K562 (cell line): ENCODE results near the gene MPV17L2. TPM values are rescaled to one million over a fixed set of nuclear protein-coding genes. Genes with fewer than 3 reads are reported as not detected.
A peak's percentile ranks its signal among the peaks of the same experiment; 100 is the strongest.

Source experiments
- ATAC-seq: fragments of 200-7000 bp; cut with Tn5 transposase; 3 replicates; pipeline ENCODE4 v1.9.1; 2020; ENCODE audit warnings: moderate library complexity
- BruUV-seq: library from RNA; stranded (reverse); fragments of 400-500 nt; replicated peaks from 2 replicates; lab custom pipeline; 2021; lab: Mats Ljungman, UMichigan
- CTCF ChIA-PET: fragments of 300-600 bp; formaldehyde crosslinking; extraction: SDS; loops from one replicate; lab custom pipeline; 2021; ENCODE audit warnings: low intra/inter-chr PET ratio; lab: Yijun Ruan, JAX
- POLR2A ChIA-PET: fragments of 300-600, 350-650 bp; sonication (Branson Sonifier 250); formaldehyde crosslinking; extraction: SDS; loops from one replicate; lab custom pipeline; 2021; ENCODE audit warnings: antibody characterized with exemption, inconsistent platforms; lab: Yijun Ruan, JAX
- DNase-seq, 4 experiments: peaks; one replicate each; pipeline versions ENCODE4 v3.0.0 to v3.0.0-alpha.2; 2011 to 2018; ENCODE audit warnings: low spot score in 3 of 4, mixed read lengths in 3 of 4; ENCODE audit errors: extremely low read depth in 1 of 4
- FAIRE-seq: peaks from 2 replicates; lab custom pipeline; 2011; peaks lifted over from hg19 to GRCh38; lab: Jason Lieb, UNC
- H2AFZ ChIP-seq: 2 replicates; pipeline ENCODE4 v1.6.0; 2011; ENCODE audit warnings: low read depth, low read length, control low read depth, inconsistent platforms
- H3K27ac ChIP-seq: fragments of 200-600 bp; 3 replicates; pipeline ENCODE4 v1.8.0; 2011; ENCODE audit warnings: low read depth, mild to moderate bottlenecking, control low read depth, inconsistent platforms, low read length, moderate library complexity, mixed read lengths; ENCODE audit errors: extremely low read depth
- H3K27me3 ChIP-seq, 2 experiments: fragments of 300-600 bp in 1 of 2; 2 replicates in 1 of 2; 3 replicates in 1 of 2; pipeline versions ENCODE4 v1.6.0 to v1.8.0; 2011; ENCODE audit warnings: inconsistent platforms in 2 of 2, low read length in 2 of 2, mild to moderate bottlenecking in 1 of 2, mixed read lengths in 1 of 2, moderate library complexity in 1 of 2; ENCODE audit not compliant: control insufficient read depth in 2 of 2, insufficient read depth in 2 of 2
- H3K36me3 ChIP-seq: fragments of 300-600 bp; 3 replicates; pipeline ENCODE4 v1.8.0; 2011; ENCODE audit warnings: mild to moderate bottlenecking, low read length, inconsistent platforms; ENCODE audit not compliant: control insufficient read depth, insufficient read depth
- H3K4me1 ChIP-seq, 2 experiments: fragments of 200-600 bp in 1 of 2; replicated peaks in 1 of 2; 2 replicates in 1 of 2; 3 replicates in 1 of 2; pipeline versions ENCODE4 v1.5.1 to v1.8.0; 2011; ENCODE audit warnings: inconsistent platforms in 2 of 2, low read length in 2 of 2, mild to moderate bottlenecking in 1 of 2, mixed read lengths in 1 of 2, moderate library complexity in 1 of 2; ENCODE audit not compliant: control insufficient read depth in 2 of 2, insufficient read depth in 2 of 2
- H3K4me2 ChIP-seq: 2 replicates; pipeline ENCODE4 v1.6.1; 2011; ENCODE audit warnings: low read length, control low read depth, inconsistent platforms, mixed read lengths; ENCODE audit not compliant: insufficient read depth
- H3K4me3 ChIP-seq: fragments of 200-600 bp; sonication (generic), shearing (Covaris generic); 2 replicates; pipeline ENCODE4 v1.5.1; 2016; ENCODE audit warnings: control low read depth, inconsistent platforms
- H3K79me2 ChIP-seq: fragments of 200-600 bp; 3 replicates; pipeline ENCODE4 v1.8.0; 2011; ENCODE audit warnings: low read length, inconsistent platforms; ENCODE audit not compliant: control insufficient read depth, insufficient read depth
- H3K9ac ChIP-seq, 2 experiments: 2 replicates each; pipeline versions ENCODE4 v1.6.0 to v1.6.1; 2011; ENCODE audit warnings: low read depth in 2 of 2, low read length in 2 of 2, control low read depth in 1 of 2, inconsistent platforms in 1 of 2, mild to moderate bottlenecking in 1 of 2, mixed read lengths in 1 of 2; ENCODE audit not compliant: insufficient read depth in 1 of 2
- H3K9me1 ChIP-seq: one replicate; pipeline ENCODE4 v1.6.0; 2011; ENCODE audit warnings: inconsistent platforms, mild to moderate bottlenecking, low read length, moderate library complexity; ENCODE audit not compliant: control insufficient read depth, insufficient read depth
- H3K9me3 ChIP-seq: replicated peaks from 2 replicates; pipeline ENCODE4 v1.5.1; 2011; ENCODE audit warnings: low read depth, low read length, inconsistent platforms; ENCODE audit not compliant: control insufficient read depth, insufficient read depth
- H4K20me1 ChIP-seq: replicated peaks from 2 replicates; pipeline ENCODE4 v1.6.1; 2011; ENCODE audit warnings: low read length, inconsistent platforms, mixed read lengths; ENCODE audit not compliant: control insufficient read depth, insufficient read depth
- WGBS: fragments of 100-300 bp; shearing (Covaris generic); methylation state at CpG from one replicate; pipeline ENCODE4 v1.1.6; 2016; ENCODE audit warnings: low coverage, mixed read lengths; ENCODE audit not compliant: insufficient coverage; ENCODE audit errors: missing lambda C conversion rate; 5-methylcytosine and 5-hydroxymethylcytosine counted together
- in situ Hi-C: fragments of 300-500 bp; cut with MboI; formaldehyde crosslinking; loops from 4 replicates; pipeline ENCODE4 v1.15.0; 2018; ENCODE audit warnings: inconsistent platforms, mixed read lengths
- intact Hi-C: fragments of 100-400 bp; cut with micrococcal nuclease; formaldehyde crosslinking; loops from 2 replicates; pipeline ENCODE4 v1.14.2; 2022
- polyA plus RNA-seq, 8 experiments: library from polyadenylated mRNA; depleted of rRNA in 4 of 8; stranded (reverse) in 5 of 8; unstranded in 3 of 8; fragments of >200 nt; fragmentation: Nextera tagmentation in 2 of 8; fragmentation: Illumina TruSeq in 1 of 8; extraction: Ambion mirVana in 2 of 8; extraction: Trizol in 1 of 8; gene quantifications; 2 replicates each; pipeline versions ENCODE4 v1.2.1 to v1.2.3, GENCODE V29; 2011 to 2014; ENCODE audit warnings: inconsistent platforms in 1 of 8, missing spikeins in 1 of 8
- total RNA-seq, 7 experiments: library from RNA; depleted of rRNA in 6 of 7; stranded (reverse); fragments of >200 nt in 6 of 7; fragmentation: Illumina TruSeq in 2 of 7; extraction: Trizol in 2 of 7; gene quantifications; 2 replicates each; pipeline versions ENCODE4 v1.2.1 to v1.2.3, GENCODE V29; 2011 to 2021; ENCODE audit warnings: low replicate concordance in 1 of 7
- TF ChIP-seq, protein P1 (sequence below): fragments of 450-650 bp; formaldehyde crosslinking; IDR thresholded peaks from 2 replicates; pipeline ENCODE4 v1.4.0; 2020; ENCODE audit warnings: mild to moderate bottlenecking, moderate library complexity
- TF ChIP-seq, protein P2 (sequence below), 2 experiments: IDR thresholded peaks; 2 replicates each; pipeline ENCODE4 v1.6.1; 2011; ENCODE audit warnings: borderline replicate concordance in 1 of 2, control low read depth in 1 of 2, low read depth in 1 of 2, low read length in 1 of 2, mild to moderate bottlenecking in 1 of 2, mixed read lengths in 1 of 2, moderate library complexity in 1 of 2; ENCODE audit not compliant: insufficient read depth in 1 of 2, insufficient read length in 1 of 2, poor library complexity in 1 of 2, severe bottlenecking in 1 of 2; ENCODE audit errors: extremely low read depth in 1 of 2

Gene MPV17L2
- total and polyA plus RNA-seq, 9 of the 15 experiments (the other 6 are each of a cell fraction or from before 2014, with no cell fraction given): 10.6 to 60.2 (median 28.5) TPM

DNA sequence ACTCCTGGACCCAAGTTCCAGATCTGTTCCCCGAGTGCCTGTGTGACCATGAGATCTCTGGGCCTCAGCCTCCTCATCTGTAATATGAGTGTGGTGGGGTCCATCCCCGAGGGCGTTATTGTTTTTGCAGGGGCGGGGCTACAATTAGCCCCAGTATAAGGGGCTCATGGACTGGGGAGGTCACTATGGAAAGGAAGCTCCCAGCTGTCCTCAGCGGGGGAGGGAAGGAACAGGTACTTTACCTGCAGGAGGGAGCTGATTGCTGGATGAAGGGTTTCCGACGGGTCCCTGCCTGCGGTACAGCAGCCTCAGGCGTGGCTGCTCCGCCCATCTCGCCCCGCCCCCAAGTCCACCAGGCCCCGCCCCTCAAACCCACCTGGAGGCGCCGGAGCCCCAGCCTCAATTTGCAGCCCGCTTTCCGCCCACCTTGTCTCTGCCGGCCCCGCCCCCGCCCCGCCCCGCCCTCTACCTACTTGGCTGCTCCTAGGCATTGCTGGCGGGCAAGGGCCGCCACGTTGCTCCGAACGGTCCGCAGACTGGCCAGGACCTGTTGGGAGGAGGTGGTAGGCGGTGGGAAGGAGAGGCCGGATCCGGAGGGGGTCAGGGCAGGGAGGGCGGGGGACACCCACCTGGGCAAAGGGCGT lies 27.7 kb downstream of the MPV17L2 start:
- Histone ChIP-seq H3K27ac (no peak overlapping the region), H3K4me1 (peaks cover 23 to 59% of the 10 kb centered on the region in 2 experiments; a peak in 4 of 5 replicates), H3K9ac (peak overlapping the region in 1 of 2 experiments; percentile 32; a peak in 1 of 4 replicates), H3K4me3 (no peak overlapping the region; the same call in 1 of the 2 replicates), H2AFZ (peak overlapping the region; percentile 40; the same call in 1 of the 2 replicates), H3K4me2 (peak overlapping the region; percentile 67), H3K27me3 (no peaks in the 10 kb centered on the region), H3K9me1 (no peaks in the 10 kb centered on the region), H3K9me3 (no peaks in the 10 kb centered on the region), H3K36me3 (no peaks in the 10 kb centered on the region), H4K20me1 (no peaks in the 10 kb centered on the region; the same call in 1 of the 2 replicates), H3K79me2 (no peaks in the 10 kb centered on the region)
- intact Hi-C loops (no loop called here), in situ Hi-C loops (no loop called here)
- no TSS peak for BruUV-seq
- DNase-seq (peak; percentile 45 to 84 (median 72)), FAIRE-seq (no peak), ATAC-seq (no peak)
- ChIA-PET POLR2A (no interaction called here), CTCF (interaction anchor here (0.6 kb wide), 1 partner anchor 72 kb away, joined by 3 read pairs; no protein-coding TSS in a partner anchor)
- TF ChIP-seq, protein P1, sequence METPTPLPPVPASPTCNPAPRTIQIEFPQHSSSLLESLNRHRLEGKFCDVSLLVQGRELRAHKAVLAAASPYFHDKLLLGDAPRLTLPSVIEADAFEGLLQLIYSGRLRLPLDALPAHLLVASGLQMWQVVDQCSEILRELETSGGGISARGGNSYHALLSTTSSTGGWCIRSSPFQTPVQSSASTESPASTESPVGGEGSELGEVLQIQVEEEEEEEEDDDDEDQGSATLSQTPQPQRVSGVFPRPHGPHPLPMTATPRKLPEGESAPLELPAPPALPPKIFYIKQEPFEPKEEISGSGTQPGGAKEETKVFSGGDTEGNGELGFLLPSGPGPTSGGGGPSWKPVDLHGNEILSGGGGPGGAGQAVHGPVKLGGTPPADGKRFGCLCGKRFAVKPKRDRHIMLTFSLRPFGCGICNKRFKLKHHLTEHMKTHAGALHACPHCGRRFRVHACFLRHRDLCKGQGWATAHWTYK (CRISPR knock-in tag): no peak
- TF ChIP-seq, protein P2, sequence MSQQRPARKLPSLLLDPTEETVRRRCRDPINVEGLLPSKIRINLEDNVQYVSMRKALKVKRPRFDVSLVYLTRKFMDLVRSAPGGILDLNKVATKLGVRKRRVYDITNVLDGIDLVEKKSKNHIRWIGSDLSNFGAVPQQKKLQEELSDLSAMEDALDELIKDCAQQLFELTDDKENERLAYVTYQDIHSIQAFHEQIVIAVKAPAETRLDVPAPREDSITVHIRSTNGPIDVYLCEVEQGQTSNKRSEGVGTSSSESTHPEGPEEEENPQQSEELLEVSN (IDR thresholded peaks at IDR 0.05; ENCODE audit: borderline replicate concordance in 1 of 2, extremely low read depth in 1 of 2, insufficient read depth in 1 of 2, insufficient read length in 1 of 2, low read depth in 1 of 2, low read length in 1 of 2, poor library complexity in 1 of 2, severe bottlenecking in 1 of 2): peak in 1 of 2 experiments; percentile 21
- 14% methylated on average over 28 of the region's 33 CpGs for WGBS
